ENCODE data around the gene NAXE.

- no peak for TF ChIP-seq CTCF (IDR thresholded peaks at IDR 0.05)
- no peak for TF ChIP-seq ZFX (IDR thresholded peaks at IDR 0.05; ENCODE audit: borderline replicate concordance)
These were observed 4.6 kb upstream of the NAXE start for GRCh38 chr1:156586892-156587477.

Measured in 22Rv1 (cell line).